HG02678 (cell line): ENCODE results near the gene THPO.
"Not testable (repeated sequence)": the region's sequence is repeated elsewhere in the genome, so short reads cannot be mapped to it uniquely, and the experiment has no call there.

Experiments
- ATAC-seq: cut with Tn5 transposase; IDR thresholded peaks from one replicate; pipeline ENCODE4 v1.9.1; 2021; ENCODE audit warnings: mild to moderate bottlenecking, moderate library complexity; ENCODE audit not compliant: unreplicated experiment

The THPO gene

GRCh38 chr3:184351511-184352148, 26.4 kb downstream of the THPO start:
- no peak for ATAC-seq

GRCh38 chr3:184350618-184351017, 27.4 kb downstream of the THPO start:
- ATAC-seq = no peak

GRCh38 chr3:184349563-184350470, 28.2 kb downstream of the THPO start:
- ATAC-seq = no peak

GRCh38 chr3:184348057-184348382, 30.0 kb downstream of the THPO start:
- ATAC-seq = no peak

- ATAC-seq = no peak
These were observed 30.5 kb downstream of the THPO start for GRCh38 chr3:184347321-184348056.

GRCh38 chr3:184346480-184347190, 31.4 kb downstream of the THPO start:
- ATAC-seq = no peak

GRCh38 chr3:184345317-184346144, 32.5 kb downstream of the THPO start:
- no peak for ATAC-seq

- ATAC-seq = no peak
These were observed 33.3 kb downstream of the THPO start for GRCh38 chr3:184344579-184345316.

- no peak for ATAC-seq
These were observed 34.7 kb downstream of the THPO start for GRCh38 chr3:184343200-184343876.

GRCh38 chr3:184341925-184342324, 36.1 kb downstream of the THPO start:
- no peak for ATAC-seq

- ATAC-seq = not testable (repeated sequence)
These were observed 38.4 kb downstream of the THPO start for GRCh38 chr3:184339451-184340135.

GRCh38 chr3:184339001-184339400, 39.0 kb downstream of the THPO start:
- no peak for ATAC-seq

- no peak for ATAC-seq
These were observed 39.5 kb downstream of the THPO start for GRCh38 chr3:184338511-184338945.

GRCh38 chr3:184337981-184338380, 40.0 kb downstream of the THPO start:
- ATAC-seq = no peak

GRCh38 chr3:184337399-184337714, 40.6 kb downstream of the THPO start, which contains the start of gene FAM131A:
FAM131A (plus strand) TSS chr3:184337600; CDS start chr3:184337631, 31 bp downstream.
- ATAC-seq = no peak

GRCh38 chr3:184336547-184337398, 41.2 kb downstream of the THPO start:
- no peak for ATAC-seq
